ENCODE measurements around the gene FGFRL1. TPM values are rescaled to one million over a fixed set of nuclear protein-coding genes. Genes with fewer than 3 reads are reported as not detected.

FGFRL1 gene
- total RNA-seq, 2 donors from 2014 or later: 12.0 to 16.7 TPM

DNA sequence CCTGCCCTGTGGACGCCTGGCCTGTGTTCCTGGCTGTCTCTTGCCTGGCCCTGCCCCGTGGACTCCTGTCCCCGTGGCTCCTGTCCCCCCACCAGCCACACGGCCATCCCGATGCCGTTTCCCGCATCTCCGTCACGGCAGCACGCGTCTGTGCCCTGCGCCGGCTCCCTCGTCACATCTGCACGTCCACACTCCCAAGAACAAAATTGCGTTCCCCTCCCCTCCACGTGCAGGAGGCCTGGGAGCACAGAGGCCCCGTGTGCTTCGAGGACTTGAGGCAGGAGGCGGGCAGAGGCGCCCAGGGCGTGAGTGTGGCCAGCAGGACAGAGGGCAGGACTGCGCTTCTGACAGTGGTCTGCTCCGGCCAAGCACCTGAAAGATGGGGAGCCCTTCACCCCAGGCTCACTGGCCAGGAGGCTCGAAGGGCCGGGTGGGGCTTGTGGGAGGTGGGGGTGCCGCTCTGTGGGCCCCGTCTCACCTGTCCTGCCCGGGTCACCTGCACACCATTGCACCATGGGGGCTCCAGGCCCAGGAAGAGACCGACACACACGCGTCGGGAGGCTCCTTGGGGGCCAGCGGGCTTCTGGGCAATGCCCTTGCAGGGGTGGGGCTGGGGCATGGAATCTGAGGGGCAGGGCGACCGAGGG is 17.3 kb downstream of the FGFRL1 start:
- Mint-ChIP-seq H3K9me3 (no peaks in the 10 kb centered on the region), H3K4me1 (no peaks in the 10 kb centered on the region), H3K4me3 (no peak overlapping the region), H3K27ac (no peak overlapping the region), H3K36me3 (ENCODE audit: low read depth) (peaks cover 6% of the 10 kb centered on the region), H3K27me3 (no peaks in the 10 kb centered on the region)
- ATAC-seq (replicated peaks): no peak

DNA sequence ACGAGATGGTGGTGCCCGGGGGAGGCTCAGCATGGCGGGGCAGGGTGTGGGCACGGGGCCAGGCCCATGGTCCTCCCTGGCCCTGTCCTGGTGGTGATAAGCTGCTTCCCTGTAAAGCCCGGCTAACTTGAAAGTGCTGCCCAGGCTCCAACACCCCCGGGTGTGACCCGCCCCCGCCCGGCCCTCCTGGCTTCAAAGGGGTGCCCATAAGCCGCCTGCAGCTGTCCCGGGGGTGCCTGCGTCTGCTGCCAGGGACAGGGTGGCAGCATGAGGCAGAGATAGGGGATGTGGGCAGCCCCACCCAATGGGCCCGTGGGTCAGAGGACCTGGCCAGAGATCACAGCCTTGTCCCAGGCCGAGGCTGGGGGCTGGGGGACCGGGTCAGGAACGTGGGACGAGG is 18.1 kb downstream of the FGFRL1 start:
- Mint-ChIP-seq H3K36me3 (ENCODE audit: low read depth) (peaks cover 6% of the 10 kb centered on the region), H3K27me3 (no peaks in the 10 kb centered on the region), H3K4me1 (no peaks in the 10 kb centered on the region), H3K27ac (no peak overlapping the region), H3K4me3 (no peak overlapping the region), H3K9me3 (no peaks in the 10 kb centered on the region)
- ATAC-seq (replicated peaks): no peak

DNA sequence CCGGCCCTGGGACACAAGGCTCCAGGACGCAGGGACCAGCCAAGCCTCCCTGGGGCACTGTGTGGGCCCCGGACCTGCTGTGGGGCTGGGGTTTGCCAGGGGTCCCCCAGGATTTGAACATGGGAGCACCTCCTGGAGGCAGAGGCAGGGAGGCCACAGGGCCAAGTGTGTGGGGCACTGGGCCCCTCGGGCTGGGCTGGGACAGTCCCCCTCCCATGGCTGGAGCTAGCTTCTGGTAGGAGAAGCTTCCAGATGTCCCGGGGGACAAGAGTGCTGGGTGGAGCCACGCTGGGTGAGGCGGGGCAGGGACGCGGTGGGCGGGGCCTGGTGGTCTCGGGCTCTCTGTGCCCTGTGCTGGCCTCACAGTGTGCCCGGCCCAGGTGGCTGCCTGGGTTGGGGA is 18.6 kb downstream of the FGFRL1 start:
- H3K27me3 Mint-ChIP-seq: no peaks in the 10 kb centered on the region
- H3K9me3 Mint-ChIP-seq: no peaks in the 10 kb centered on the region
- no peak overlapping the region for H3K27ac Mint-ChIP-seq
- no peak overlapping the region for H3K4me3 Mint-ChIP-seq
- H3K36me3 Mint-ChIP-seq (ENCODE audit: low read depth): peaks cover 4% of the 10 kb centered on the region
- no peak for ATAC-seq (replicated peaks)
- no peaks in the 10 kb centered on the region for H3K4me1 Mint-ChIP-seq

DNA sequence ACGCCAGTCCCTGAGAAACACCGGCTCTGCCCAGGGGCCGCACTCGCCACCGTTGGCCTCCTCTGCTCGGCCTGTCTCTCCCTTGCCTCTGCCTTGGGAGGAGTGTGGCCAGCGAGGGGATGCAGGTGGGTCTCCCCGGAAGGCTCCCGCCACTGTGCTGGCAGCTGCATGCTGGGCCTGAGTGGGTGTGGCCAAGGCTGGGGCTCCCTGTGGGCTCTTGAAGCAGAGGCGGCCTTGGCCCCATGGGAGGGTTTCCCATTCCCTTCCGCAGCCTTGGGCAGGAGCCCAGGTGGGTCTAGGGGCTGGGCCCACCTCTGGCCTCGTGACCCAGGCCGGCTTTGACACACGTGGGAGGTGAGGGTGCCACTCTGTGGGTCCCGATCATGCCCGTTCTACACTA is 19.1 kb downstream of the FGFRL1 start:
- H3K4me1 Mint-ChIP-seq: no peaks in the 10 kb centered on the region
- ATAC-seq (replicated peaks): no peak
- no peaks in the 10 kb centered on the region for H3K9me3 Mint-ChIP-seq
- H3K4me3 Mint-ChIP-seq: no peak overlapping the region
- no peak overlapping the region for H3K27ac Mint-ChIP-seq
- H3K36me3 Mint-ChIP-seq (ENCODE audit: low read depth): no peaks in the 10 kb centered on the region
- no peaks in the 10 kb centered on the region for H3K27me3 Mint-ChIP-seq

DNA sequence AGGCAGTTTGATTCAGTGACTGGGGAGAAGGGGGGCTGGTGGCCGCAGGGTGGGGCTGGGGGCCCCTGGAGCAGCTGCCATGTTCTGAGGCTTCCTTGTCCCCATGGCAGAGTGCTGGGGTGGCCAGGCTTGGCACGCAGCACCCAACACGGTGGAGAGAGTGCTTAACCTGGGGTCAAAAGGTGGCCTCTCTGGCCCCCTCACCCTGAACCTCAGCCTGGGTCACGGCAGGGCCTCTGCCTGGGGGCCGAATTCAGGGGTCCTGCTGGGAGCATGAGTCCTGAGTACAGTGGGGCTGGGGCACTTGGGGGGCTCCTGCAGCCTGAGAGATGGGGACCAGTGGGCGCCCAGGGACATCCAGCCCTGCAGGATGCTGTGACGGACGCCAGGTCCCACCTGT is 19.9 kb downstream of the FGFRL1 start:
- Mint-ChIP-seq H3K4me1 (no peaks in the 10 kb centered on the region), H3K36me3 (ENCODE audit: low read depth) (no peaks in the 10 kb centered on the region), H3K27me3 (no peaks in the 10 kb centered on the region), H3K4me3 (no peak overlapping the region), H3K27ac (no peak overlapping the region), H3K9me3 (no peaks in the 10 kb centered on the region)
- no peak for ATAC-seq (replicated peaks)

DNA sequence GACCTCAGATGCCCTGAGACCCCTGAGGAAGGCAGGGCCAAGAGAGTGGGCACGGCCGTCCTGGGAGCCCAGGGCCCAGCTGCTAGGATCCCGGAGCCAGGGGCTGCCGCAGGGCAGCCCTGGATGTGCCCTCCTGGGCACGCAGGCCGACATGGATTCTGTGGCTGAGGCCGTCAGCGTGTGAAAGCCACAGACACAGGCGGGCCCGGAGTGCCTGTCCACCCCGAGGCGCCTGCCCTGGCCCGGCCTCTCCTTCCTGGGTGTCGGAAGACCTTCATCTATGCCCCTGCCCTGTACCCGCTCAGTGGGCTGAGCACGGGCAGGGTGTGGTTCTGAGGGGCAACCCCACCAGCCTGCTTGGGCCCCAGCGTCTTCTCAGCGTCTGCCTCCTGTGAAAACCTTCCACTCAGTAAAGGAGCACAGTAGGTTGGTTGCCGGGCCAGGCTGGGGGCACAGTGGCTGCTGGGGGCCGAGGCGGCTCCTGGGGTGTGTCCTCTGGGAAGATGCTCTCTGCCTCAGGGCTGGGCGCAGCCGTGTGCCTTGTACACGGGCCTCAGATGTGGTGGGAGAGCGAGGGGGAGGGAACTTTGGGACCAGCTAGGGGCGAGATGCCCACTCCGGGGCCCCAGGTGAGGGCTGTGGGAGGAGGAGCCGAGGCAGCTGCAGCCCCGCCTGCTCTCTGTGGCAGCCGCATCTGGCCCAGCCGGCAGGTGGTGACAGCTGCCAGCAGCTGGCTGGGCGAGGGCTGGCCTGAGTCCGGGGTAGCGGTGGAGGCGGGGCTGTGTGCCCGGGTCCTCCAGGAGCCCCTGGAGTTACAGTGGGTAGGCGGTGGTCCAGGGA is 20.8 kb downstream of the FGFRL1 start:
- Mint-ChIP-seq H3K4me1 (no peaks in the 10 kb centered on the region), H3K27ac (no peak overlapping the region), H3K36me3 (ENCODE audit: low read depth) (no peaks in the 10 kb centered on the region), H3K27me3 (no peaks in the 10 kb centered on the region), H3K9me3 (no peaks in the 10 kb centered on the region), H3K4me3 (no peak overlapping the region)
- no peak for ATAC-seq (replicated peaks)

DNA sequence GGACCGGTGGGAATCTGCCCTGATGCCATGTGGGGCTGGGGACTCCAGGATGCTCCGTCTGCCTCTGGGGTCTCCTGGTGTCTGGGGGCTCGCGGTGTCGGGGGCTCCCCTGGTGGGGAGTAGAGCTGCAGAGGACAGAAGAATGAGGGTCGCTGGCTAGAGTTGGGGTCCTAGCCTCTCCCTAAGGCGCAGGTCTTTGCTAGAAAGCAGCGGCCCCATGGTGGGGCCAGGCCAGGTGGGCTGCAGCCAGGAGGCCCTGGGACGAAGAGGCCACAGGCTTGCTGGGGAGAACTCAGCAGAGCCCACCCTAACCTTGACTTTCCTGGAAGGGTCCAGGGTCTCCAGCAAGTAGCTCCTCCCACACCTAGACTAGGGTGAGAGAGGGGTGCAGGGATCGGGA is 21.4 kb downstream of the FGFRL1 start:
- H3K27me3 Mint-ChIP-seq: no peaks in the 10 kb centered on the region
- no peak overlapping the region for H3K4me3 Mint-ChIP-seq
- H3K4me1 Mint-ChIP-seq: no peaks in the 10 kb centered on the region
- H3K36me3 Mint-ChIP-seq (ENCODE audit: low read depth): no peaks in the 10 kb centered on the region
- no peaks in the 10 kb centered on the region for H3K9me3 Mint-ChIP-seq
- ATAC-seq (replicated peaks): no peak
- H3K27ac Mint-ChIP-seq: no peak overlapping the region

DNA sequence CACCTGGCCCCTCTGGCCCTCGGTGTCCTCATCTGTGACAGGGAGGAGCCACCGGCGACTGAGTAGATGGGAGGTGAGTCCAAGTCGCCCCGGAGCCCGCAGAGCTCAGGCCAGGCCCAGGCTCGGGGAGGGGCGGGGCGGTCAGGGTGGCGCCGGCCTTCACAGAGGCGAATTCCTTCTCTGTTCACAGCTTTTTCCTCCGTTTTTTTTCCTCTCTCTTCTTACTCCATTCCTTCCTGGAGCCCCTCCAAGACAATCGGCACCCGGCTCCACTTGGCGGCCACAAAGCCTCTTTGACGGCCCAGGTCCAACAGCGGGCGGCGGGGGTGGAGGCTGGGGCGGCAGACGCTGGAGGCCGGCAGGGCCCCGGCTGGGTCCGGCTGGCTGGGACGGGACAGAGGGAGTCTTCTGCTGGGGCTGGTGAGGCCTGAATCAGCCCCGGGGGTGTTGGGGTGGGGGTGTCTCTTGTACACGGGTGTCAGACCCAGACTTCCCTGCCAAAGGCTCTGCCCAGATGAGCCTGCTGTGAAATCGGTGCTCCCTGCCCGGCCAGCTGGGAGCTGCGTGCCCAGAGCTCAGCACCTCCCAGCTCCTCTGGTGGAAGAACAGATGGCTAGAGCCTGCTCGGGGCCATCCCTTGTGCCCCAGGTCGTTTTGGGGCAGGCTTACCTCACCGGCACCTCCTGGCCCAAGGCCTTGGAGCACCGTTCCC is 22.6 kb downstream of the FGFRL1 start:
- Mint-ChIP-seq H3K27ac (no peak overlapping the region), H3K27me3 (no peaks in the 10 kb centered on the region), H3K9me3 (no peaks in the 10 kb centered on the region), H3K4me3 (no peak overlapping the region), H3K36me3 (ENCODE audit: low read depth) (no peaks in the 10 kb centered on the region), H3K4me1 (no peaks in the 10 kb centered on the region)
- ATAC-seq (replicated peaks): no peak

DNA sequence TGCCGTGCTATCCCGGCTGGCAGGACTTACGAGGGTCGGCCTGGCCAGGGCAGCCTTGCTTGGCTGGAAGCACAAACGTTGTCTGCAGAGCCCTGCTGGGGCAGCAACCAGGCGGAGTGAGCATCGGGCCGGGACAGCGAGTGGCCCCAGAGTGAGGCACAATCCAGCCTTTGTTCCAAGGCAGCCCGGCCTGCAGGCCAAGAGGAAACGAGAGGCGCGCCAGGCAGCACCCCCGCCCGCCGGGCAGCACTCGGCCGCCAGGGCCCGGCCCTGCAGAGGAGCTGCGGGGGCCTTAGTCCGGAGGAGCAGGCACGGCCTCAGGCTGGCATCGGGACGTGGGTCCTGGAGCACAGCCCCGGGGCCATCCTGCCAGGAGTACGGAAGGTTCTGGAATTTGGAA is 24.1 kb downstream of the FGFRL1 start:
- no peak for ATAC-seq (replicated peaks)
- H3K4me3 Mint-ChIP-seq: no peak overlapping the region
- no peaks in the 10 kb centered on the region for H3K9me3 Mint-ChIP-seq
- H3K36me3 Mint-ChIP-seq (ENCODE audit: low read depth): no peaks in the 10 kb centered on the region
- no peaks in the 10 kb centered on the region for H3K4me1 Mint-ChIP-seq
- no peak overlapping the region for H3K27ac Mint-ChIP-seq
- H3K27me3 Mint-ChIP-seq: no peaks in the 10 kb centered on the region

DNA sequence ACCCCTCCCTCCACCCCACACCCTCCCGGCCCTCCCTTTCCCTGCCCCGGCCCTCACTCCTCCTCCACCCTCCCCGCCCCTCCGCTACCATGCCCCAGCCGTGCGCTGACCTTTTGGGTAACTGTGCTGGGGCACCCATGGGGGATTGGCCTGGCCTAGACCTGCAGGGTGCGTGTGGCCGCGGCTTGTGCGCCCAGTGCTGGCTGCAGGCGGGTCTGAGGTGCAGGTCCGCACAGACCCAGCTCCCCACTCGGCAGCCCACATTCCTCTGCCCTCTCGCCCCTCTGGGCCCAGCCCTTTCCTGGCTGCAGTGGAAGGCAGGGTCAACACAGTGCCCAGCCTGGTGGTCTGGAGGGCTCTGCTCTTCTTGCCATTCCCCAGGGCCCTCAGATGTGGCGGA is 24.7 kb downstream of the FGFRL1 start:
- Mint-ChIP-seq H3K36me3 (ENCODE audit: low read depth) (no peaks in the 10 kb centered on the region), H3K4me3 (no peak overlapping the region), H3K4me1 (no peaks in the 10 kb centered on the region), H3K27ac (no peak overlapping the region), H3K9me3 (no peaks in the 10 kb centered on the region), H3K27me3 (no peaks in the 10 kb centered on the region)
- no peak for ATAC-seq (replicated peaks)

DNA sequence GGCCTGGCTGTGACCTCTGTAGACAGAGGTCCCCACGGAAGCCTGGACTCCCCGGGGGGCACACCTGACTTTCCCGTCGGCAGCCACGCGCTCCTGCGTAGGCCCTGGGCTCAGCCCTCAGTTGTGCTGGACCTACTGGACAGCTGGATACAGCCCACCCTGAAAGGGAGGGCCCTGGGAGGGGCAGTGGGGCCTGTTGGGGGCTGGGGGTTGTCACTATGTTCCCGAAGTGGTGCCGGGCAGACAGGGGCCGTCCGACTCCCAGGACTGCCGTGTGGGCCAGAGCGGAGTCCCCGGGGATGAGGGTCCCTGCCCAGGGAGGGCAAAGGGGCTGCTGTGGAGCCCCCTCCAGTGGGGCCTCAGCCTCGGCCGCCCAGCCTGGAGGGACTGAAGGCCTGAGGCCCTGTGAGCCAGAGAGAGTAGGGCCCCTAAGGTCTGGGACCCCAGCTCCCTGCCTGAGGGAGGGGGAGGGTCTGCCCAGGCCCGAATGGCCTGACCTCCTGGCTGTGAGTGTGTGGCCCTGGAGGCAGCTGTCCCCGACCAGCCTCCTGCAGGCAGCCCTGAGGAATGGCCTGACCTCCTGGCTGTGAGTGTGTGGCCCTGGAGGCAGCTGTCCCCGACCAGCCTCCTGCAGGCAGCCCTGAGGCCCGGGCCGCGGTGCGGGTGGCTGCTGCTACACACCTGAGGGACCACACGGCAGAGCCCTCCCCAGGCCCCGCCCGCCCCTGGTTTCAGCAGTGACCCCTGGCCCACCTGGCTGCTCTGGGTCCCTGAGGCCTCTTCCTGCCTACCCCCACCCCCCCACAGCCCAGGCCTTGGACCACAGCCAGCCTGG is 25.8 kb downstream of the FGFRL1 start:
- no peaks in the 10 kb centered on the region for H3K9me3 Mint-ChIP-seq
- H3K36me3 Mint-ChIP-seq (ENCODE audit: low read depth): no peaks in the 10 kb centered on the region
- no peak for ATAC-seq (replicated peaks)
- no peak overlapping the region for H3K27ac Mint-ChIP-seq
- no peaks in the 10 kb centered on the region for H3K27me3 Mint-ChIP-seq
- H3K4me3 Mint-ChIP-seq: no peak overlapping the region
- no peaks in the 10 kb centered on the region for H3K4me1 Mint-ChIP-seq

DNA sequence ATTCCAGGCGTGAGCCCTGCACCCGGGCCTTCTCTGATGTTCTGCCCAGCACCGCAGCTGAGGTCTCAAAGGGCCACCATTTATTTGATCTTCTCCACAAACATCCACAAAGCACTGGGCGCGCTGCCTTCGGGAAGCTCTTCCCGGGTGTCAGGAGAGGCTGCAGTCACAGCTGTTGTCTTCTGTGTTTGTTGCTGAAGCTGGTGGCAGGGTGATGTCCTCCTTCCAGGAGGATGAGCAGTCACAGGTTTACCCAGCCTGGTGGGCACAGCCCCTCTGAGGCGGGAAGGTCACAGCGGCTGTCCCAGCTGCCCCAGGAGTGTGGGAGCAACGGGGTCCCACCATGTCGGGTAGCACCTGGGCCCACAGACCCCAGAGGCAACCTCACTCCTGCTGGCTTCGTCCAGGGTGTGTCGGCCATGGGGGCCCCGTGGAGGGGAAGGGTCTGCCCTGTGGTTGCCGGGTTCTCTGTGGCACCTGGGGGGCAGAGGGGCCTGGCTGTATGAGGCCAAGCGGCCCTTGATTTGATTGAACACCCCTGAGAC is 27.6 kb downstream of the FGFRL1 start:
- Mint-ChIP-seq H3K4me1 (peaks cover 5% of the 10 kb centered on the region), H3K9me3 (no peaks in the 10 kb centered on the region), H3K36me3 (ENCODE audit: low read depth) (no peaks in the 10 kb centered on the region), H3K27me3 (peaks cover 4% of the 10 kb centered on the region), H3K4me3 (no peak overlapping the region), H3K27ac (no peak overlapping the region)
- no peak for ATAC-seq (replicated peaks)

DNA sequence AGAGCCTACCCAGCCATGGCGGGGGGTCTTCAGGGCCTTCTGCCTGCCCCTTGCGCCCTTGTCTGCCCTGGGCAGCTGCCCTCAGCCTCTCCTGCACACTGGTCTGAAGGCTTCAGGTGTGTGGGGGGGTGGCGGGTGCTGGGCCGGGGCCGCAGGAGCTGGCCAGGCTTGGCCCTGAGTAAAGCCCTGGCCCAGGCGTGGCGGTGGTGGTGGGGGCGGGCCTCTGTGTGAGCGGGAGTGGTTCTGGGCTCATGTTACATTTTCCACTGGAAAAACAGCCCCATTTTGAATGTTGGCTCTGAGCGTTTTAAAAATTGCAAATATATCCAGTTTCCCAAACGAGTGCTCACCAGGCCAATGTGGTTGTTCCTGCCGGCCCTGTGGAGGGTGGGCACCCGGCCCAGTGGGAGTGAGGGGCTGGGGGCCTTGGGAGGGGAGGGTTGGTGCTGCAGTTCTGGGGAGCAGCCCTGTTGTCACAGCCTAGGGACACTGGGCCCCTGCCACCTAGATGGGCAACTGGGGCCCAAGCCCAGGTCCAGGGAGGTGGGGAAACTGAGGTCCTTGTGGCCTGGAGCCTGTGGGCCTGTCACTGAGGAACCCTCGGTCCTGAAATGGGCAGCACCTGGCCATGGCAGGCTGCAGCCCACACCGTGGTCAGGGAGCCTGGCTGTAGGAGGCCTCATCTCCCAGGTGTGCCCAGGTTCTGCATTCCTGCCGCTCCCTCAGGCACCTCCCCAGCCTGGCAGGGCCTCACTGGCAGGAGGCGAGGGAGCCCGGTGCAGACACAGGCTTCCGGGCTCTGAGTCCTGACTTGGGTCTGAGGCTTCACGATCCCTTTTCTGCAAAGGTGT is 28.3 kb downstream of the FGFRL1 start:
- H3K4me3 Mint-ChIP-seq: no peak overlapping the region
- no peak for ATAC-seq (replicated peaks)
- no peak overlapping the region for H3K27ac Mint-ChIP-seq
- peaks cover 4% of the 10 kb centered on the region for H3K27me3 Mint-ChIP-seq
- H3K9me3 Mint-ChIP-seq: no peaks in the 10 kb centered on the region
- peaks cover 5% of the 10 kb centered on the region for H3K4me1 Mint-ChIP-seq
- H3K36me3 Mint-ChIP-seq (ENCODE audit: low read depth): no peaks in the 10 kb centered on the region

Measured in activated T-helper 17 cell treated with anti-CD3 and anti-CD28 coated beads, Interleukin-2, amount 50 U/mL, for 72 hours (primary cell).